Liver (tissue), 3 donors: ENCODE results near the gene NT5C2.

Experiments
- EGR1 ChIP-seq, 2 donors: IDR thresholded peaks; 2 replicates each; pipeline ENCODE4 v1.6.1; 2016 to 2018; ENCODE audit warnings: antibody characterized with exemption in 2 of 2, low read depth in 2 of 2
- RXRA ChIP-seq, 2 donors: IDR thresholded peaks; 2 replicates each; pipeline ENCODE4 v1.6.1; 2017 to 2018; ENCODE audit warnings: antibody characterized with exemption in 2 of 2, mild to moderate bottlenecking in 1 of 2
- TF ChIP-seq, protein P1 (sequence below): fragments of 150-350 bp; IDR thresholded peaks from 2 replicates; pipeline ENCODE4 v1.5.1; 2017; ENCODE audit warnings: improper control_type of control experiment, low read depth, low read length; ENCODE audit not compliant: missing input control
- TF ChIP-seq, protein P2 (sequence below): IDR thresholded peaks from 2 replicates; pipeline ENCODE4 v1.6.1; 2016; ENCODE audit warnings: antibody characterized with exemption
- TF ChIP-seq, protein P3 (sequence below): IDR thresholded peaks from 2 replicates; pipeline ENCODE4 v1.6.1; 2016; ENCODE audit warnings: antibody characterized with exemption, mild to moderate bottlenecking
- donor health status: healthy.
- donor health status: healthy.

DNA sequence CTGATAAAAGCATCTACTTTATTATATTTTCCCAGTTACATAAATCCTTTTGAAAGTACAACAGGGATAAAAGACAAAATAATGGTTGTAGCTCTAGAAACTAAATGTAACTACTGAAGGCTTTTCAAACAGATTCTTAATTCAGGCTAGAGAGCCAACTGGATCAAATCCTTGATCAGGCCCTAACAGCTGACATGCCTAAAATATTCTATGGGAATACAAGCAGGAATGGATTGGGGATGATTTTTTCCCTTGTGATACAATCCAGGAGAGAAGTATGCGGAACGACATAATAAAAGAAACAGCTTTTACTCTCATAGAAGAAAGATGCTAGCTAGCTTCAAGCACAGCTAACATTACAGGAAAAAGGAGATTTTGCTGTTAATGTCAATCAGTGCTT lies 49.0 kb downstream of the NT5C2 start:
- TF ChIP-seq, protein P1, sequence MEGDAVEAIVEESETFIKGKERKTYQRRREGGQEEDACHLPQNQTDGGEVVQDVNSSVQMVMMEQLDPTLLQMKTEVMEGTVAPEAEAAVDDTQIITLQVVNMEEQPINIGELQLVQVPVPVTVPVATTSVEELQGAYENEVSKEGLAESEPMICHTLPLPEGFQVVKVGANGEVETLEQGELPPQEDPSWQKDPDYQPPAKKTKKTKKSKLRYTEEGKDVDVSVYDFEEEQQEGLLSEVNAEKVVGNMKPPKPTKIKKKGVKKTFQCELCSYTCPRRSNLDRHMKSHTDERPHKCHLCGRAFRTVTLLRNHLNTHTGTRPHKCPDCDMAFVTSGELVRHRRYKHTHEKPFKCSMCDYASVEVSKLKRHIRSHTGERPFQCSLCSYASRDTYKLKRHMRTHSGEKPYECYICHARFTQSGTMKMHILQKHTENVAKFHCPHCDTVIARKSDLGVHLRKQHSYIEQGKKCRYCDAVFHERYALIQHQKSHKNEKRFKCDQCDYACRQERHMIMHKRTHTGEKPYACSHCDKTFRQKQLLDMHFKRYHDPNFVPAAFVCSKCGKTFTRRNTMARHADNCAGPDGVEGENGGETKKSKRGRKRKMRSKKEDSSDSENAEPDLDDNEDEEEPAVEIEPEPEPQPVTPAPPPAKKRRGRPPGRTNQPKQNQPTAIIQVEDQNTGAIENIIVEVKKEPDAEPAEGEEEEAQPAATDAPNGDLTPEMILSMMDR: no peak
- TF ChIP-seq, protein P2, sequence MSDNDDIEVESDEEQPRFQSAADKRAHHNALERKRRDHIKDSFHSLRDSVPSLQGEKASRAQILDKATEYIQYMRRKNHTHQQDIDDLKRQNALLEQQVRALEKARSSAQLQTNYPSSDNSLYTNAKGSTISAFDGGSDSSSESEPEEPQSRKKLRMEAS: no peak
- TF ChIP-seq, protein P3, sequence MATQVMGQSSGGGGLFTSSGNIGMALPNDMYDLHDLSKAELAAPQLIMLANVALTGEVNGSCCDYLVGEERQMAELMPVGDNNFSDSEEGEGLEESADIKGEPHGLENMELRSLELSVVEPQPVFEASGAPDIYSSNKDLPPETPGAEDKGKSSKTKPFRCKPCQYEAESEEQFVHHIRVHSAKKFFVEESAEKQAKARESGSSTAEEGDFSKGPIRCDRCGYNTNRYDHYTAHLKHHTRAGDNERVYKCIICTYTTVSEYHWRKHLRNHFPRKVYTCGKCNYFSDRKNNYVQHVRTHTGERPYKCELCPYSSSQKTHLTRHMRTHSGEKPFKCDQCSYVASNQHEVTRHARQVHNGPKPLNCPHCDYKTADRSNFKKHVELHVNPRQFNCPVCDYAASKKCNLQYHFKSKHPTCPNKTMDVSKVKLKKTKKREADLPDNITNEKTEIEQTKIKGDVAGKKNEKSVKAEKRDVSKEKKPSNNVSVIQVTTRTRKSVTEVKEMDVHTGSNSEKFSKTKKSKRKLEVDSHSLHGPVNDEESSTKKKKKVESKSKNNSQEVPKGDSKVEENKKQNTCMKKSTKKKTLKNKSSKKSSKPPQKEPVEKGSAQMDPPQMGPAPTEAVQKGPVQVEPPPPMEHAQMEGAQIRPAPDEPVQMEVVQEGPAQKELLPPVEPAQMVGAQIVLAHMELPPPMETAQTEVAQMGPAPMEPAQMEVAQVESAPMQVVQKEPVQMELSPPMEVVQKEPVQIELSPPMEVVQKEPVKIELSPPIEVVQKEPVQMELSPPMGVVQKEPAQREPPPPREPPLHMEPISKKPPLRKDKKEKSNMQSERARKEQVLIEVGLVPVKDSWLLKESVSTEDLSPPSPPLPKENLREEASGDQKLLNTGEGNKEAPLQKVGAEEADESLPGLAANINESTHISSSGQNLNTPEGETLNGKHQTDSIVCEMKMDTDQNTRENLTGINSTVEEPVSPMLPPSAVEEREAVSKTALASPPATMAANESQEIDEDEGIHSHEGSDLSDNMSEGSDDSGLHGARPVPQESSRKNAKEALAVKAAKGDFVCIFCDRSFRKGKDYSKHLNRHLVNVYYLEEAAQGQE: no peak
- TF ChIP-seq RXRA (IDR thresholded peaks at IDR 0.05) (no peak), EGR1 (IDR thresholded peaks at IDR 0.05; ENCODE audit: low read depth in 2 of 2) (no peak)
